Lower leg skin (tissue), 4 donors: ENCODE results near the gene TMEM81. TPM values are rescaled to one million over a fixed set of nuclear protein-coding genes. Genes with fewer than 3 reads are reported as not detected.

Experiments
- DNase-seq, 2 donors: peaks; one replicate each; pipeline ENCODE4 v3.0.0-alpha.2; 2019; ENCODE audit warnings: low spot score in 2 of 2
- H3K4me3 ChIP-seq: fragments of 200-600 bp; sonication (generic); 2 replicates; pipeline ENCODE4 v1.5.1; 2017; ENCODE audit warnings: mild to moderate bottlenecking, low read depth; ENCODE audit not compliant: poor library complexity, severe bottlenecking
- POLR2A ChIP-seq, 2 donors: fragments of 450-650 bp; IDR thresholded peaks; one replicate each; pipeline ENCODE4 v1.6.1; 2016 to 2017; ENCODE audit warnings: antibody characterized with exemption in 2 of 2, mild to moderate bottlenecking in 1 of 2, moderate library complexity in 1 of 2
- WGBS, 2 donors: methylation state at CpG; one replicate each; pipeline ENCODE4 v1.1.5; 2018; 5-methylcytosine and 5-hydroxymethylcytosine counted together
- intact Hi-C: fragments of 100-400 bp; cut with DNase I; formaldehyde crosslinking; loops from one replicate; pipeline ENCODE4 v1.15.0; 2023; ENCODE audit warnings: low total_unique reads
- total RNA-seq, 4 donors: library from RNA; depleted of rRNA; stranded (reverse); fragments of >200 nt; gene quantifications; one replicate each; pipeline ENCODE4 v1.1.0, GENCODE V29; 2016
- TF ChIP-seq, protein P1 (sequence below), 3 donors: fragments of 450-650 bp; IDR thresholded peaks; one replicate each; pipeline ENCODE4 v1.5.1; 2016; ENCODE audit warnings: antibody characterized with exemption in 3 of 3, mild to moderate bottlenecking in 3 of 3, moderate library complexity in 2 of 3

Gene TMEM81
- total RNA-seq, 4 donors from 2014 or later = 2.3 to 2.8 (median 2.6) TPM

DNA sequence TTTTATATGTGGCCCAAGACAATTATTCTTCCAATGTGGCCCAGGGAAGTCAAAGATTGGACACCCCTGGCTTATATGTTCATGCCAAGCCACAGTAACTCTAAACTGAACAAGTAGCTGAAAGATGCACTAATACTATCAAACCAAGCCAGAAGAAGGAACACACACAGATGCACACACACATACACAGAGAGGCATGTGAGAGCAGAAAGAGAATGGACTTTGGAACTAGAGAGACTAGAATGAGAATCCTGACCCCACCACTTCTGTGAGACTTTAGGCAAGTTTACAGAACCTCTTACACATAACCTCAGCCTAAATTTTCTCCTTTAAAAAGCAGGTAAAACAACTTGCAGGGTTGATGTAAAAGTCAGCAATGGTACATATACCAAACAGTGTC lies 11.2 kb upstream of the TMEM81 start:
- no peak for DNase-seq
- intact Hi-C loops = no loop called here

DNA sequence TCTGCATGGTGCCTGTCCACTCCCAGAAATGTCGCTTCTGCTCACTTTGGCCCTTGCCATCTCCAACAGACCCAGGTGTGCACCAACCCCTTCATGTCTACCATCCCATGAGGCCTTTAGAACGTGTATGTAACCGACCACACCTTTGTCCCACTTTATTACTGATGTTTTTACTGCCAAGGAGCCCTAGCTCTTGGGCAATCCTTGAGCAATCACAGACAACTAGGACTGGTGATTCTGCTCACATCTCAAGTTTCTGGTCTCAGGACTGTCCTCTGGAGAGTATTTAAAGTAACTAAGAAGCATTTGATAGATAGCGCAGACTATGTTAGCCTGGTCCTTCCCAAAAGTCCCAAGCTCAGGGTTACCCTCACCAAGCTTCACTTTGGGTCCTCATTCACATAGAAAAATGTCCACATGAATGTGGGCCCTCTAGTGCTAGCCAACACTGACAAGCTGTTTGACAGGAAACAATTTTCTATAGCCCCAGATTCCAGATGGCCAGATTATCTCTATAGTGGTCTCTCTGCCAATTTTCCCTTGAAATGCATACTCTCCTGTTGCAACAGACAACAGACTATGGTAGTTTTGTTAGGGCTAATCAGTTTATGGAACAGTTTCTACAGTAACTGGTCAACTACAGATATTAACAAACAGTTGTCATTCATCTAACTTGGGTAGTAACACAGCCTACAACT lies 6.9 kb upstream of the TMEM81 start:
- intact Hi-C loops = no loop called here
- no peak for TF ChIP-seq POLR2A (IDR thresholded peaks at IDR 0.05)
- TF ChIP-seq, protein P1, sequence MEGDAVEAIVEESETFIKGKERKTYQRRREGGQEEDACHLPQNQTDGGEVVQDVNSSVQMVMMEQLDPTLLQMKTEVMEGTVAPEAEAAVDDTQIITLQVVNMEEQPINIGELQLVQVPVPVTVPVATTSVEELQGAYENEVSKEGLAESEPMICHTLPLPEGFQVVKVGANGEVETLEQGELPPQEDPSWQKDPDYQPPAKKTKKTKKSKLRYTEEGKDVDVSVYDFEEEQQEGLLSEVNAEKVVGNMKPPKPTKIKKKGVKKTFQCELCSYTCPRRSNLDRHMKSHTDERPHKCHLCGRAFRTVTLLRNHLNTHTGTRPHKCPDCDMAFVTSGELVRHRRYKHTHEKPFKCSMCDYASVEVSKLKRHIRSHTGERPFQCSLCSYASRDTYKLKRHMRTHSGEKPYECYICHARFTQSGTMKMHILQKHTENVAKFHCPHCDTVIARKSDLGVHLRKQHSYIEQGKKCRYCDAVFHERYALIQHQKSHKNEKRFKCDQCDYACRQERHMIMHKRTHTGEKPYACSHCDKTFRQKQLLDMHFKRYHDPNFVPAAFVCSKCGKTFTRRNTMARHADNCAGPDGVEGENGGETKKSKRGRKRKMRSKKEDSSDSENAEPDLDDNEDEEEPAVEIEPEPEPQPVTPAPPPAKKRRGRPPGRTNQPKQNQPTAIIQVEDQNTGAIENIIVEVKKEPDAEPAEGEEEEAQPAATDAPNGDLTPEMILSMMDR (IDR thresholded peaks at IDR 0.05) = no peak
- WGBS, 2 donors = 73 to 79% methylated on average over 4 of the region's 4 CpGs
- H3K4me3 ChIP-seq = no peak overlapping the region
- DNase-seq = no peak

More for the DNA sequence above, 11.2 kb upstream of the TMEM81 start:
- no peak overlapping the region for H3K4me3 ChIP-seq
- TF ChIP-seq, protein P1 (IDR thresholded peaks at IDR 0.05) = no peak

DNA sequence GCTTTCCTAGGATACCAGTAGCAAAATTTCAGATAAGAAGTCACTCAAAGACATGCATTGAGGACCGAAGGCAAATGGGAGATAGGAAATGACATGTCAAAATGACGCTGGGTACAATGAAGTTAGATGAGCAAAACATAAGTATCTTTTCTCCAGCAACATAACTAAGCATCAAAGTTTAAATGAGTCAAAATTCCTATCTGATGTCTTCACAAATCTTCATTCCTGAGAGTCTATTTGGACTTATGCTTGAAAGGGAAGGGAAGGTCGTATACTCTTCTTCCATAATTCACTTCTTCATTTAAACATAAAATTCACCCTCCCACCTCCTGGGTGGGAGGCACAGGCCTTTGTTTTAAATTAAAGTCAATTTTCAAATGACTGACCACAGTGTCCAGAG lies 4.1 kb upstream of the TMEM81 start:
- H3K4me3 ChIP-seq = no peak overlapping the region
- intact Hi-C loops = no loop called here
- TF ChIP-seq POLR2A (IDR thresholded peaks at IDR 0.05) = no peak
- TF ChIP-seq, protein P1 (IDR thresholded peaks at IDR 0.05) = no peak
- WGBS, 2 donors = 87 to 92% methylated on average over 3 of the region's 3 CpGs
- DNase-seq = no peak

DNA sequence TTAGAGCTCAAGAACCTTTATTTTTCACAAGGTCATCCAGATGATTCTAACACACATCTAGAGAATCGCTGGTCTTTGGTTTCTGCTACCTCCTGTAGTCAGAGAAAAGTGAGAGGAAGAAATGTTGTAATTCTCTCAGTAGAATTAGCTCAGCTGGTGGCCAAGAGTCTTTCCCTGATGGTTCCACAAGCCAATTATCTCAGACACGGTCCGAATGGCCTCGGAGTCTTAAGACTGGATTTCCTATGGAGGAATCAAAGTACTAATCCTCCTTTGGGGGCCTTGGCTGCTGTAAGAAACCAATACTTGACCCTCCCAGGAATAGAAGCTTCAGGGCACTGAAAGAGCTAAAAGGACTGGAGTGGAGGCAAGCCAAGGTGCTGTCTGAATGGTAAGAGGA lies 1.8 kb downstream of the TMEM81 start:
- no peak for TF ChIP-seq POLR2A (IDR thresholded peaks at IDR 0.05)
- TF ChIP-seq, protein P1 (IDR thresholded peaks at IDR 0.05) = no peak
- intact Hi-C loops = no loop called here
- no peak overlapping the region for H3K4me3 ChIP-seq
- DNase-seq = peak in 1 of 2 donors; percentile 43
- 95% methylated on average over 4 of the region's 4 CpGs for WGBS, 2 donors

DNA sequence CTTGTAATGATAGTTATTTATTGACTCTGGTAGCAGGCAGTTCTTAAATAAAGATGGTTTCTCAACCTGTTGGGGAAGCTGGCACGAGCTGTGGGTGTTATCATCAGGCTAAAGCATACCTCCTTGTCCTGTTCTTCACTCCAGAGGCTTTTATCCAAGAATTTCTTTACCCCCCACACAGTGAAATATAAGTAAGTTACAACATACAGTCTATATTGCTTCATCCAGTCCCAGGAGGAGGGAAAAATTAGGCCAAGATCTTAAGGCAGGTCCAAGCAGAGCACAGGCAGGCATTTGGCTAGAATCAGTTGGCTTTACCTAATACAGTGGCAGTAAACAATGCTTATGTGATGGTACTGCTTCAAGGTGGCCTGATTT lies 6.3 kb downstream of the TMEM81 start:
- peak in 1 of 2 donors; percentile 58 for DNase-seq
- intact Hi-C loops = no loop called here
- TF ChIP-seq, protein P1 (IDR thresholded peaks at IDR 0.05) = no peak
- no peak for TF ChIP-seq POLR2A (IDR thresholded peaks at IDR 0.05)
- no peak overlapping the region for H3K4me3 ChIP-seq
- WGBS, 2 donors = 40 to 47% methylated on average over 1 of the region's 1 CpG
